Cardiac fibroblast (primary cell): ENCODE measurements around the gene SPRR2B.
A peak's percentile ranks its signal among the peaks of the same experiment; 100 is the strongest.
"Not testable (repeated sequence)": the region's sequence is repeated elsewhere in the genome, so short reads cannot be mapped to it uniquely, and the experiment has no call there.

ENCODE experiments used
- DNase-seq, 2 donors: peaks; one replicate each; pipeline versions ENCODE4 v3.0.0 to v3.0.0-alpha.2; 2010; ENCODE audit warnings: low read depth in 2 of 2
- H3K4me3 ChIP-seq, 2 donors: replicated peaks in 1 of 2; 1 replicate in 1 of 2; 2 replicates in 1 of 2; pipeline ENCODE4 v1.5.1; 2011; ENCODE audit warnings: low read depth in 2 of 2, low read length in 2 of 2, mild to moderate bottlenecking in 2 of 2, moderate library complexity in 1 of 2
- TF ChIP-seq, protein P1 (sequence below): IDR thresholded peaks from one replicate; pipeline ENCODE4 v1.5.1; 2011; ENCODE audit warnings: low read depth, mild to moderate bottlenecking, low read length, inconsistent platforms

SPRR2B gene

DNA sequence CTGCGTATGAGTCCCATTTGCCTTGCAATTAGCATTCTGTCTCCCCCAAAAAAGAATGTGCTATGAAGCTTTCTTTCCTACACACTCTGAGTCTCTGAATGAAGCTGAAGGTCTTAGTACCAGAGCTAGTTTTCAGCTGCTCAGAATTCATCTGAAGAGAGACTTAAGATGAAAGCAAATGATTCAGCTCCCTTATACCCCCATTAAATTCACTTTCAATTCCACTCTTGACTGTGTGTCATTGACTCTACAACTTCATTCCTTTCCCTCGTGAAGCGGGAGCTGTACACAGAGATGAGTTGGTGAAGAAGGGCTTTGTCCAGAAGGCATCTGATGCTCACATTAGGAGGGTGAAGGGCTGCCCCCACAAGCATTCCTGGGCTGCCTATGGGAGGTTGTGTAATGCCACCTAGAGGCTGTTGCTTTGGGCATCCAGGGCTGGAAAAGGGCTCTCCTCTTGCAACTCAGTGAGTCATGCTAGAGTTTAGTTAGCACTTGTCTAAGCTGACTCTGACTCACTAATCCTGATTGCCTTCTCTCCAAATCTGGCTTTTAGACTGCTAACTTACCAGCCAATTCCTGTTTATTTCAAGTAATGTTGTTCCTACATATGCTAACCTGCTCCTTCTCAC is 38.6 kb downstream of the SPRR2B start:
- TF ChIP-seq, protein P1, sequence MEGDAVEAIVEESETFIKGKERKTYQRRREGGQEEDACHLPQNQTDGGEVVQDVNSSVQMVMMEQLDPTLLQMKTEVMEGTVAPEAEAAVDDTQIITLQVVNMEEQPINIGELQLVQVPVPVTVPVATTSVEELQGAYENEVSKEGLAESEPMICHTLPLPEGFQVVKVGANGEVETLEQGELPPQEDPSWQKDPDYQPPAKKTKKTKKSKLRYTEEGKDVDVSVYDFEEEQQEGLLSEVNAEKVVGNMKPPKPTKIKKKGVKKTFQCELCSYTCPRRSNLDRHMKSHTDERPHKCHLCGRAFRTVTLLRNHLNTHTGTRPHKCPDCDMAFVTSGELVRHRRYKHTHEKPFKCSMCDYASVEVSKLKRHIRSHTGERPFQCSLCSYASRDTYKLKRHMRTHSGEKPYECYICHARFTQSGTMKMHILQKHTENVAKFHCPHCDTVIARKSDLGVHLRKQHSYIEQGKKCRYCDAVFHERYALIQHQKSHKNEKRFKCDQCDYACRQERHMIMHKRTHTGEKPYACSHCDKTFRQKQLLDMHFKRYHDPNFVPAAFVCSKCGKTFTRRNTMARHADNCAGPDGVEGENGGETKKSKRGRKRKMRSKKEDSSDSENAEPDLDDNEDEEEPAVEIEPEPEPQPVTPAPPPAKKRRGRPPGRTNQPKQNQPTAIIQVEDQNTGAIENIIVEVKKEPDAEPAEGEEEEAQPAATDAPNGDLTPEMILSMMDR: no peak
- H3K4me3 ChIP-seq: no peak overlapping the region
- peak; percentile 19 to 25 for DNase-seq

DNA sequence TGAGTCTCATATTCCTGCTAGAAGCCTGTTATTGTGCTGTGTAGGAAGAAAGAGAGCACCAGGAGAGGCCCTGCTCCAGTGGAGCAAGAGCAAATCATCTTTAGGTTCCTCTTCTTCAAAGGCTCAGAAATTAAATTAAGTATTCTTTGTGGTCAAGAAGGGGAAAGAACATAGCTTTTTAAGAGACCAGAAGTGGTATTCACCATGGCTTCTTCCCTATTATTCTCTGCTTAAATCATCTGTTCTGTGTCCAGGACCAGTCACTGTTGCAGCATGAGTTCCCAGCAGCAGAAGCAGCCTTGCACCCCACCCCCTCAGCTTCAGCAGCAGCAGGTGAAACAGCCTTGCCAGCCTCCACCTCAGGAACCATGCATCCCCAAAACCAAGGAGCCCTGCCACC is 39.3 kb downstream of the SPRR2B start:
- no peak overlapping the region for H3K4me3 ChIP-seq
- DNase-seq: no peak
- TF ChIP-seq, protein P1: no peak

DNA sequence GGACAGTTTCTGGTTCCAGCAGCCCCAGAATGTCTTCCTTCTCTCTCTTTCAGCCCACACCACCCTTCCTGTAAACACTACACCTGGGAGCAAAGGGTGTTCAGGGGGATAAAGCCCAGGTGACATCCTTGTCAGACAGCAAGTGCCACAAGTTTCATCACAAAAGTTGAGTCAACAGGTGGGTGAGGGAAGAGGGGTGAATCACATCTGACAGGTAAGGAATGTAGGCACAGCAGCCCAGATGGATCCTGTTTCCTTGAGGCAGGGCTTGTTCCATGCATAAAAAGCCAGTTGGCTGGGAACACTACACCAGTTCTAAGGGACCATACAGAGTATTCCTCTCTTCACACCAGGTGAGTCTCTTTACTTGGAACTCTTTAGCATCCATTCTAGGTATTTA is 40.5 kb downstream of the SPRR2B start, which contains the start of gene SPRR1B:
Gene SPRR1B, plus strand, starts transcription at position 309 of the 400 bp plus-strand sequence. CDS start 1,143 bp downstream, outside the sequence.
- no peak for DNase-seq
- TF ChIP-seq, protein P1: no peak
- H3K4me3 ChIP-seq: no peak within 1 kb of the TSS

DNA sequence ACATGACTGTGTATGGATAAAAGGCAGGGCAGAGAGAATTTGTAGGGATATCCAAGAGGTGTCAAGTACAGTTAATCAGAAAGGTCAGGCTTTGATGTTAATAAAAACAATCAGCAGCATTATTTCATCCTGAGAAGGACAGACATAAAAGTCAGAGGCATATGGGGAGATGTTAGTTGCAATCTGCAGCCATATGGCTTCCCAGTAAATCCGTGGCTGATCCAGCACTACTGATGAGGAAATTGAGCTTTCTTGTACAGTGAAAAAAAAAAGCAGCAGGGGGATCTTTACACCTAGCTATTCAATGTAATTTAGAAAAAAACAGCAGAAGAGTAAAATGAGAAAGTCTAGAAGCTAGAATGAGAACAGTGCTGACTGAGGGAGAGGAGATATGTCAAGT is 42.6 kb downstream of the SPRR2B start:
- DNase-seq: no peak
- TF ChIP-seq, protein P1: no peak
- H3K4me3 ChIP-seq: no peak overlapping the region

DNA sequence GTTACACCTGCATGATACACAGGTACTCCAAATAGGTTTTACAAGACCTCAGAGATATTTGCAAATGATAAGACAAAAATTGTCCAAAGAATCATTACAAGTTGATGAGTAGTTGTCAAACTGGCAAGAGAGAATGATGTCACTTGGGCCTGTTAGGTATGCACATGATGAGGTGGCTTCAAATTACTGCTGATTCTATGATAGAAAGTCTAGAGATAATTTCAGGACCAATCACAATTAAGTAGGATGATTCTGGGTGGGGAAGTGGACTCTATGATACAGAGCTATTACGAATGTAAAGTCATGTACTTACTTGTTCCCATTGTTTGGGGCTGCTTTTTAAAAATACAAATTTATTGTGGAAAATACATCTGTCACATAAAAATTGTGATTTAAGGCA is 45.6 kb downstream of the SPRR2B start:
- TF ChIP-seq, protein P1: no peak

DNA sequence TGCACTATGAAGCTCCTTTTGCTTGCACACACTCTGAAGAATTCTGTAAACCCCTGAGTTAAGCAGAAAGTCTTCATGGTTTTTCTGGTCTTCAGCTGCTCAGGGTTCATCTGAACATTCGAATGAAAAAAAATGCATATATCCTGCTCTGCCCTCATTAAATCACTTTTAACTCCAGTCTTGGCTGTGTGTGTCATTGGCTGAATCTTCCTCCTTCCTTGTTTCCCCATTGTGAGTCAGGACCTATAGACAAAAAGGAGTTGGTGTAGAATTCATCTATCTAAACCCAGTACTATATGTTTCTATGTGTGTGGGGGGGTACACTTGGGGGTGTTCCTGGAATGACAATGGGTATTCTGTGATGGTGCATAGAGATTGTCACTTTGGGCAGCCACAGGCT is 47.0 kb downstream of the SPRR2B start:
- DNase-seq: no peak
- TF ChIP-seq, protein P1: no peak
- no peak overlapping the region for H3K4me3 ChIP-seq

More for the DNA sequence above, 45.6 kb downstream of the SPRR2B start:
- DNase-seq: no peak
- no peak overlapping the region for H3K4me3 ChIP-seq

DNA sequence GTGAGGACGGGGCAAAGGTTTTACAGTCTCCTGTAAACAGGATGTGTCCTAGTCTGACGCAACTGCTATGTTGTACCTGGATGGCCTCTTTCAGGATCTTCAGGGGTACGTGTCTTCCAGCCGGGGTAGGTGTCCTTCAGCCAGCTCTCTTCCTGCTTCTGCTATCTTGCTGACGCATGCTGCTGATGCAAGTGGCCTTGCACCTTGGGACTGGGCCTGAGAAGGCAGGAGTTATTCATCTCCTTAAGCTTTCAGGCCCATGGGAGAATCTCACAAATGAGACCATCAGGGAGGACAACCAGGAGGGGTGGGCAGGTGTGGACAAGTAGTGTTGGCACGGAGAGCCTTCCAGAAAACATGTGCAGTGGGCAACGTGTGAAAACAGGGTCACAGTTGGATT is 48.3 kb downstream of the SPRR2B start:
- TF ChIP-seq, protein P1: no peak
- no peak for DNase-seq
- no peak overlapping the region for H3K4me3 ChIP-seq

DNA sequence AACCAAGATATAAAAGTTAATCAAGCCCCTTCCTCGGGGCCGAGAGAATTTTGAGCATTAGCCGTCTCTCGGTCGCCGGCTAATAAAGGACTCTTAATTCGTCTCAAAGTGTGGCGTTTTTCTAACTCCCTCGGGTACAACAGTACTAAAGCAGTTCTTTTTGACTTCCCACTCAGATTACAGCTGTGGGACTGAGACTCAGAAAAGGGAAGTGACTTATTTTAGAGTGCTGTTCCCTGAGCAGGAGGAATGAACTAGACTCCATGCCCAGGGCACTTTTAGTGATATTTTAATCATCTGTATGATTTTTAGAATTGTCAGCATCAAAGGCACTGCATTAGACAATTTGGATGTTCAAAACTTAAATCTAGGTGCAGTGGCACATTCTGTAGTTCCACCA is 49.1 kb downstream of the SPRR2B start:
- not testable (repeated sequence) for DNase-seq, H3K4me3 ChIP-seq

DNA sequence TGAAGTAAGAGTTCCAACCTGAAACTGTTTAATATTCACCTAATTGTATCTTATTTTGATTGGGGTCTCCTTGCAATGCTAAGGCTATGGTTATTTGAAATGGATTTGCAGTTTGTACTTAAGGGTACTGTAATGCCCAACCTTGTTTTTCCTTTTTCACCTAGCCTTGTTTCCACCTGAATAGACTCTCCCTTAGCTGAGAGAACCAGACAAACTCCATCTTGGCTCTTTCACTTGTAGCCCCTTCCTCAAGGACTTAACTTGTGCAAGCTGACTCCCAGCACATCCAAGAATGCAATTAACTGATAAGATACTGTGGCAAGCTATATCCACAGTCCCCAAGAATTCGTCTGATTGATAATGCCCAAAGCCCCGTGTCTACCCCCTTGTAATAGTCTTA is 49.6 kb downstream of the SPRR2B start:
- not testable (repeated sequence) for DNase-seq, H3K4me3 ChIP-seq
